GM10266 (cell line): ENCODE measurements around the gene LAMB3.

Experiments
- DNase-seq: peaks from one replicate; pipeline ENCODE4 v3.0.0; 2012; ENCODE audit errors: extremely low spot score
- TF ChIP-seq, protein P1 (sequence below): IDR thresholded peaks from 2 replicates; pipeline ENCODE4 v1.5.1; 2012; ENCODE audit warnings: mild to moderate bottlenecking, low read depth; ENCODE audit not compliant: control insufficient read depth, insufficient read depth; ENCODE audit errors: missing control alignments

The LAMB3 gene

DNA sequence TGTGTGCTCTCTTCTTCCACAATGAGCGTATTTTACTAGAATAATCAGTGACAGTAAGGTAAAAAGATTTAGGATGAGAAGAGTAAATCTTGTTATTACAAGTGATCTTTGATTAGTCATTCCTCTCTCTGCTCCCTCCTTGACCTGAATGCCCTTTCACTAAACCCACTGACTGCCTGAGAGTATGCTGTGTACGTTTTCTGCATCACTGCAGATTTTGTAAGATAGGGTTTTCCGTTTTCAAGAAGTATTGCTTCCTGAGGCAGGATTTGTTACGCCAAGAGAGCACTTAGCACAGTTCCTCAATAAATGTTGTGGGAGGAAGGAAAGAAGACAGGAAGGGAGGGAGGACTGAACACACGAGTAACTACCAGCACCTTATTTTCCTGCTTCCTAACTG, 7.7 kb upstream of the LAMB3 start:
- TF ChIP-seq, protein P1, sequence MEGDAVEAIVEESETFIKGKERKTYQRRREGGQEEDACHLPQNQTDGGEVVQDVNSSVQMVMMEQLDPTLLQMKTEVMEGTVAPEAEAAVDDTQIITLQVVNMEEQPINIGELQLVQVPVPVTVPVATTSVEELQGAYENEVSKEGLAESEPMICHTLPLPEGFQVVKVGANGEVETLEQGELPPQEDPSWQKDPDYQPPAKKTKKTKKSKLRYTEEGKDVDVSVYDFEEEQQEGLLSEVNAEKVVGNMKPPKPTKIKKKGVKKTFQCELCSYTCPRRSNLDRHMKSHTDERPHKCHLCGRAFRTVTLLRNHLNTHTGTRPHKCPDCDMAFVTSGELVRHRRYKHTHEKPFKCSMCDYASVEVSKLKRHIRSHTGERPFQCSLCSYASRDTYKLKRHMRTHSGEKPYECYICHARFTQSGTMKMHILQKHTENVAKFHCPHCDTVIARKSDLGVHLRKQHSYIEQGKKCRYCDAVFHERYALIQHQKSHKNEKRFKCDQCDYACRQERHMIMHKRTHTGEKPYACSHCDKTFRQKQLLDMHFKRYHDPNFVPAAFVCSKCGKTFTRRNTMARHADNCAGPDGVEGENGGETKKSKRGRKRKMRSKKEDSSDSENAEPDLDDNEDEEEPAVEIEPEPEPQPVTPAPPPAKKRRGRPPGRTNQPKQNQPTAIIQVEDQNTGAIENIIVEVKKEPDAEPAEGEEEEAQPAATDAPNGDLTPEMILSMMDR, result no peak
- DNase-seq, result peak; percentile 39

DNA sequence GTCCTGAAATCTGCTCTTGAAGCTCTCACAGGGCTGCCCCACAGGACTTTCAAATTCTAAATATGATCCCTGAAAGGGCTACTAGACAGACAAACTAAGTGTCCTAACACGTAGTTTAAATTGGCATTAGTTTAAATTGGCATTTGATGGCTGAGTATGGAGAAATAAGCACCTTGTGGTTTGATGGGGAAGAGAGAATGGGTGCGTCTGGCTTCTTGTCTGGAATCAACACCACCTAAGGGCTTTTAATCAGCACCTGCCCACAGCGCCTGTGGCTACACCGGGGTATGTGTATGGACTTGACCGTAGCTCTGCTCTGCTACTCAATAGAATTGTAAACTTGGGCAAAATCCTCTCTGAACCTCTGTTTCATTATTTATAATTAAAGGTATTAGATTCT, 5.7 kb upstream of the LAMB3 start:
- DNase-seq, result no peak

DNA sequence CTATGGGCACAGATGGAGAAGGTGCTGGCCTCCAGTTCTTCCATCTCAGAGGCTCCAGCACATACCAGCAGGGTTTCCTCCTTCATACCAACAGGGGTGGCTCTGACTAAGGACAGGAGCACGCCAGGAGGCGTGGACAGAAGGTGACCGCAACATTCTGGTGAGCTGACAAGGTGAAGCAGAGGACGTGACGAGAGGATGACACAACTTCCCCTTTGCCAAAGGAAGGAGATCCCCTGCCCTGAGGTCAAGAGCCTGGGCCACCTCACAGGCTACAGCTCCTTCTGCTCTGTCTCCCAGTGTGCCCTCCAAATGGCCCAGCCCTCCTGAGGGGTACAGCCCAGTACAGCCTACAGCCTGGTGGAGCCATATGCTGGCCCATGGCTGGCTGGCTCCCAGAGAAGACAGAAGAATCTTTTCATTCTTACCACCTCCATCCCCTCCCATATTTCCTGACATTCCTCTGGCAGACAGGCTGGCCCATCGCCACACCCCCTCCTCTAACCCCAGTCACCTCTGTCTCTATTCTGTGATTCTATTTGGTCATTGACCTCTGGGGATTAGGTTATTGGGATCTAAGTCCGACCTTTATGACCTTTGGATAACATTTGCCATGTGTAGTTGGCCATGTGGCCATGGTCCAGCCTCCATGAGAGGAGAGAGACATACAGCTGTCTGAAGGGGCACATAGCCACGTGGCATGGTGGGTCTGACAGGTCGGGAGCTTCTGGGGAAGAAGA, 5.1 kb upstream of the LAMB3 start:
- DNase-seq, result peak; percentile 47
- TF ChIP-seq, protein P1, result no peak

More for the DNA sequence above, 5.7 kb upstream of the LAMB3 start:
- TF ChIP-seq, protein P1, result no peak

DNA sequence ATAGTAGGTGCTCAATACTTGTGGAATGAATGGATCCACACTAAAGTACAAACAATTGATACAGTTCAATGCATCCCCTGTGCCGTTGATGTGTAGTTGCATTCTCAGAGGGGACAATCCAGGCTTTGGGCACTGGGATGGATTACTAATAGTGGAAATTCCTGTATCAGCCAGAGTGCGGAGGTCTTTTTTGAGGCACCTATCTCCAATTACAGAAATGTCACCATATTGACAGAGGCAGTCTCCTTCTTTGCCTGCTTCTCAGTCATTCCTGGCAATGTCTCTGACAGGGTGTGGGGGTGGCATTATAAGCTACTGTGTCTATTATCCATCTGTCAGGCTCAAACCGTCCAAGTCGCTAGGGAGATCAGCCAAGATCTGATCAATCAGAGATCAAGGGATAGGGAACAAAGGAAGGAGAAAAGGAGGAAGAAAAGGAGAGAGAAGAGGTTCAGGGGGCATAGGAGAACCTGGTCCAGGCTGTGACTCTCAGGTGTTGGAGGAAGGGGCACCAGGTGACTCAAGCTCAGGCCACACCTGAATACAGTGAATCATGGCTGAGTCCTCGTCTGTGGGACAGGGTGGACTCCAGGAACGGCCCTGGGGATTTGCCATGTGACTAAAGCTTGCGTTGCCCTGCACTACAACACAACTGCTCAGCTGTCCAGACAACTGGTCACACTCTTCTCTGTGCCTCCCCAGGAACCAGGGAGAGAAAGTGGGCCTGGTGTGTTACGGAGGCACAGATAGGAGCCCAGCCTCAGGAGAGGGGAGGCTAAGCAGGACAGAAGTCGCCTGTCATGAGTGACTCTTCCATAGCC, 3.4 kb upstream of the LAMB3 start:
- TF ChIP-seq, protein P1, result no peak
- DNase-seq, result no peak

DNA sequence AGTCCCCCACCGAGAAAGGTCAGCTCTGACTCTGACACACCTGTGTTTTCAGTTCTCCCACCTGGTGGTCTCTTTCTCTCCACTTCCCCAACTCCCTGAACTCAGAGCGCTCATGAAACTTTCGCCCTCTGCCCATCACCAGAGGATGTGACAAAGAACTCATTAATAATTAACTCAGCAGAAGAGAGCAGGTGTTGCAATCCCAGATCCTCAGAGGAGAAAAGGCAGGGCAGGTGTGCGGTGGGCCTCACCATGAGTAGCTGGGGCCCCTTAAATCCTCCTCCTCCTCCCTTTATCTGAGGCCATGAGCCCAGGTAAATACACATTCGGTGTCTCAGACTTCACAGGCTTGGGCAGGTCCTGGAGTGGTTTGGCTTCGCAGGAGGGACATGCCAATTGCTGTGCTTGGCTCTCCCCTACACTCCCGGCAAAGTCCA, 1.7 kb upstream of the LAMB3 start:
- TF ChIP-seq, protein P1, result no peak
- DNase-seq, result no peak

DNA sequence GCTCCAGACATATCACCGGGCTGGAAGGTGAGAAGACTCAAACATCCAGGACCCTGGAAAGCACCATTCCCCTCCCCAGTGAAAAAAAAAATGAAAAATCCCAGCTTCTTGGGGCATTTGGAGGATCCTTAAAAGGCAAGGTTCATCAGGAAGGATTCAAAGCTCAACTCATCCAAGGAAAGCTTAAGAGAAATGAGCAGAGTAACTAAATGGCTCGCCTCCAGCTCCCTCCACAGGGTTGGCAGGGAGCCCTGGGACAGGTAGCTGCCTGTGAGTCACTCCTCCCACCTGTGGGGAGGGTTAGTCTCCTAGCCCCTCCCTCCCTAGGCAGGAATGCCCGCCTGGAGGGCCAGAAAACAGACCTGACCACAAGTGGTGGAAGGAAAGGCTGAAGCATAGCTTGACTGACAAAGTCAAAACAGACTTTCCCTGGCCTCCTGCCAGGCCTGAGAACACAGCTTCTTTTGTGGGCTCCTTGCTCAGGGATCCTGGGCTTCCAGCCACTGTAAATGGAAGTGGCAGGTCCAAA, 712 bp upstream of the LAMB3 start:
- TF ChIP-seq, protein P1, result no peak
- DNase-seq, result no peak
